Upper lobe of left lung (tissue), 6 donors: Measurements from ENCODE around the gene PCNX2. TPM values are rescaled to one million over a fixed set of nuclear protein-coding genes. Genes with fewer than 3 reads are reported as not detected.

Experiments
- ATAC-seq, 2 donors: fragments of 200-7000 bp; cut with Tn5 transposase; one replicate each; pipeline ENCODE4 v1.9.1; 2022; ENCODE audit warnings: mild to moderate bottlenecking in 2 of 2, moderate library complexity in 2 of 2; ENCODE audit not compliant: low FRiP score in 2 of 2
- DNase-seq, 2 donors: peaks; one replicate each; pipeline ENCODE4 v3.0.0-alpha.2; 2019 to 2020
- H3K27ac ChIP-seq, 4 donors: fragments of 200-600 bp; sonication (generic); one replicate each; pipeline ENCODE4 v1.5.1; 2016 to 2019
- H3K27me3 ChIP-seq, 4 donors: fragments of 200-600 bp; sonication (generic); one replicate each; pipeline ENCODE4 v1.5.1; 2017 to 2019
- H3K36me3 ChIP-seq, 4 donors: fragments of 200-600 bp; sonication (generic); one replicate each; pipeline ENCODE4 v1.5.1; 2016 to 2019
- H3K4me1 ChIP-seq, 4 donors: fragments of 200-600 bp; sonication (generic); one replicate each; pipeline ENCODE4 v1.5.1; 2018 to 2019
- H3K4me3 ChIP-seq, 4 donors: fragments of 200-600 bp; sonication (generic); one replicate each; pipeline ENCODE4 v1.5.1; 2017 to 2019; ENCODE audit warnings: mild to moderate bottlenecking in 2 of 4, moderate library complexity in 1 of 4
- H3K9me3 ChIP-seq, 4 donors: fragments of 200-600 bp; sonication (generic); one replicate each; pipeline ENCODE4 v1.5.1; 2018 to 2019
- EP300 ChIP-seq, 4 donors: sonication (generic); formaldehyde crosslinking; IDR thresholded peaks; one replicate each; pipeline ENCODE4 v1.5.1; 2017; ENCODE audit warnings: antibody characterized with exemption in 4 of 4, control low read depth in 2 of 4
- POLR2A ChIP-seq, 4 donors: fragments of 450-650 bp; IDR thresholded peaks; one replicate each; pipeline ENCODE4 v1.5.1; 2016 to 2017; ENCODE audit warnings: antibody characterized with exemption in 4 of 4, mild to moderate bottlenecking in 2 of 4
- POLR2AphosphoS5 ChIP-seq, 2 donors: sonication (generic); formaldehyde crosslinking; IDR thresholded peaks; one replicate each; pipeline ENCODE4 v1.5.1; 2017; ENCODE audit warnings: antibody characterized with exemption in 2 of 2
- WGBS, 2 donors: methylation state at CpG; one replicate each; pipeline ENCODE4 v1.1.5; 2017 to 2018; 5-methylcytosine and 5-hydroxymethylcytosine counted together
- total RNA-seq, 6 donors: library from RNA; depleted of rRNA in 4 of 6; stranded (reverse); fragments of >200 nt in 4 of 6; gene quantifications; one replicate each; pipeline versions ENCODE4 v1.1.0 to v1.2.1, GENCODE V29; 2016 to 2021
- TF ChIP-seq, protein P1 (sequence below), 6 experiments: fragments of 450-650 bp in 4 of 6; fragments of 200-600 bp in 2 of 6; sonication (generic) in 2 of 6; IDR thresholded peaks; one replicate each; pipeline ENCODE4 v1.5.1; 2016 to 2019; ENCODE audit warnings: antibody characterized with exemption in 6 of 6
- donor health status: DM: no; HTN: no; CAD: no; lungs with moderate emphysema.
- donor health status: DM: no; HTN: yes; CAD: no; lungs with severe emphysema.

The PCNX2 gene
- total RNA-seq, 6 donors from 2014 or later: 8.2 to 27.2 (median 14.5) TPM

DNA sequence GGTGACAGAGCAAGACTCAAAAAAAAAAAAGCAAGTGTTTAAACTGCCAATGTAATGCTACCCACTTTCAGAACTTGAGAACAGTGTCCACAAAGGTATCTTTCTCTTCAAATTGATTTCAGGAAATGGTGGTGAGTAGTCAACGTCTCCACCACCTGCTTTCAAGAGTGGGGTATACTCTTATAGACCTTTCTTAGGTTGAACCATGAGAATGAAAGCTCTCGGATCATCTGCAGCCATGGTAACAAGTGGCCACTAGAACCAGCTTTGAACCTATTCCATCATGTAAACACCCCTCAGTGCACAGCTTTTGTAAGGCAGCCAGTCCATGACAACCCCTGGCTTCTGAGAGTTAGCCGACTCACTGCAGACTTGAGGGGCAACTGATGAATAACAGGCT, 237.7 kb downstream of the PCNX2 start:
- no peak overlapping the region for H3K27ac ChIP-seq
- H3K4me3 ChIP-seq: no peak overlapping the region
- 80 to 82% methylated on average over 3 of the region's 3 CpGs for WGBS, 2 donors
- H3K27me3 ChIP-seq: no peaks in the 10 kb centered on the region
- no peak for ATAC-seq
- no peak for DNase-seq
- H3K36me3 ChIP-seq: no peaks in the 10 kb centered on the region
- TF ChIP-seq POLR2A (IDR thresholded peaks at IDR 0.05) (no peak), EP300 (IDR thresholded peaks at IDR 0.05) (no peak), POLR2AphosphoS5 (IDR thresholded peaks at IDR 0.05) (no peak)
- TF ChIP-seq, protein P1, sequence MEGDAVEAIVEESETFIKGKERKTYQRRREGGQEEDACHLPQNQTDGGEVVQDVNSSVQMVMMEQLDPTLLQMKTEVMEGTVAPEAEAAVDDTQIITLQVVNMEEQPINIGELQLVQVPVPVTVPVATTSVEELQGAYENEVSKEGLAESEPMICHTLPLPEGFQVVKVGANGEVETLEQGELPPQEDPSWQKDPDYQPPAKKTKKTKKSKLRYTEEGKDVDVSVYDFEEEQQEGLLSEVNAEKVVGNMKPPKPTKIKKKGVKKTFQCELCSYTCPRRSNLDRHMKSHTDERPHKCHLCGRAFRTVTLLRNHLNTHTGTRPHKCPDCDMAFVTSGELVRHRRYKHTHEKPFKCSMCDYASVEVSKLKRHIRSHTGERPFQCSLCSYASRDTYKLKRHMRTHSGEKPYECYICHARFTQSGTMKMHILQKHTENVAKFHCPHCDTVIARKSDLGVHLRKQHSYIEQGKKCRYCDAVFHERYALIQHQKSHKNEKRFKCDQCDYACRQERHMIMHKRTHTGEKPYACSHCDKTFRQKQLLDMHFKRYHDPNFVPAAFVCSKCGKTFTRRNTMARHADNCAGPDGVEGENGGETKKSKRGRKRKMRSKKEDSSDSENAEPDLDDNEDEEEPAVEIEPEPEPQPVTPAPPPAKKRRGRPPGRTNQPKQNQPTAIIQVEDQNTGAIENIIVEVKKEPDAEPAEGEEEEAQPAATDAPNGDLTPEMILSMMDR (IDR thresholded peaks at IDR 0.05): no peak
- no peaks in the 10 kb centered on the region for H3K9me3 ChIP-seq
- H3K4me1 ChIP-seq: no peaks in the 10 kb centered on the region

DNA sequence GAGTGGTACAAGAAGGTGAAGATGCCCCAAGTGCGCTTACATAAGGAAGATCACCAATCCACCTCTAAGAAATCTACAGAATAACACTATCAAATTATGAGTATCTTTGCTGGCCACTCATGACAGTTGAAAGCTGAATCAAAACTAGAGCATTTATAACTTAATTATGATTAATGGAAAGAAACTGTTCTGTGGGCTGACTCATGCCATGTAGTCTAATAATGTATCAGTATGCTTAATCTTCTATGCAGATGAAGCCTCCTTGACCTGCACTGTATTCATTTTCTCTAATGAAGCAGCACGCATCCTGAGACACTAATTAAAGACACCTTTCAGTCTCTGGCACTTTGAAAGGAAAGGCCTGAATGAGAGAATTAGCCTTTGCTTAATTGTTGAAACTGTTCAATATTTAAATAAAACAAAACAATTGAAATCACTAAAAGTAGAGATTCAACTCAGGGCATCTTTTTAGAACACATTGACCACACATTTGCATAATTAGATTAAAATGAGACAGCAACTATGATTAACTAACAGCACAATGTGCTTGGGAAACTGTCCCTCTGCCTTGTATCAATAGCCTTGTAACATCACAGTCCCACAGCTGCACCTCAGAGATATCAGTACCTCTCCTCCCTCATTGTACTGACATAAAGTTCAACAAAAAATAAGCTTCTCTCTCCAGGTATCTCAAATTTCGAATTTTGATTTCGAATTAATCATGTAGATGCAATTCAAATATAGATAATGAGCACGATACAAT, 239.5 kb downstream of the PCNX2 start:
- H3K9me3 ChIP-seq: no peaks in the 10 kb centered on the region
- no peaks in the 10 kb centered on the region for H3K4me1 ChIP-seq
- DNase-seq: no peak
- H3K36me3 ChIP-seq: no peaks in the 10 kb centered on the region
- TF ChIP-seq POLR2A (IDR thresholded peaks at IDR 0.05) (no peak), POLR2AphosphoS5 (IDR thresholded peaks at IDR 0.05) (no peak), EP300 (IDR thresholded peaks at IDR 0.05) (no peak)
- TF ChIP-seq, protein P1 (IDR thresholded peaks at IDR 0.05): no peak
- no peak overlapping the region for H3K27ac ChIP-seq
- 86 to 91% methylated on average over 5 of the region's 5 CpGs for WGBS, 2 donors
- no peaks in the 10 kb centered on the region for H3K27me3 ChIP-seq
- no peak for ATAC-seq
- H3K4me3 ChIP-seq: no peak overlapping the region

DNA sequence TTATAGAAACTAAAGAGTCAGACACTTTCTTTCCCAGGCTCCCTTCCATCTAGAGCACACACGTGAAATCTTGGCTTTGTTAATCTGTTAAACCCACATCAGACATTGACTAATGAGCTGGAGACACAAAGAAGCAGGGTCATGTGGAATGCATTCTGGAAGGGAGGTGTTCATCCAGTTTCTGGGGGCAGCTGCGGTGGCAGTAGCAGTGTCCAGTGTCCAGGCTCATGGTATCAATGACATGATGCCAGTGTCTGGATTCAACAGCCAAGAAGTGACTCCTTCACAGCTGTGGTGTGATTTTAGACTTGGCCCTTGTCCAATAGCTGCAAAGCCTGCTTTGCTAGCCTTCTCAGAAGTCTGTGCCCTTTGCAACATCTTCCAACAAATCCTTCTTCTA, 249.9 kb downstream of the PCNX2 start:
- WGBS, 2 donors: 57 to 86% methylated on average over 1 to 2 of the region's 2 CpGs
- Histone ChIP-seq H3K9me3 (no peaks in the 10 kb centered on the region), H3K4me1 (no peaks in the 10 kb centered on the region), H3K36me3 (no peaks in the 10 kb centered on the region), H3K27me3 (no peaks in the 10 kb centered on the region), H3K4me3 (no peak overlapping the region), H3K27ac (no peak overlapping the region)
- DNase-seq (no peak), ATAC-seq (no peak)
- no peak for TF ChIP-seq POLR2A (IDR thresholded peaks at IDR 0.05)
- TF ChIP-seq, protein P1 (IDR thresholded peaks at IDR 0.05): no peak
- TF ChIP-seq POLR2AphosphoS5 (IDR thresholded peaks at IDR 0.05): no peak
- TF ChIP-seq EP300 (IDR thresholded peaks at IDR 0.05): no peak

DNA sequence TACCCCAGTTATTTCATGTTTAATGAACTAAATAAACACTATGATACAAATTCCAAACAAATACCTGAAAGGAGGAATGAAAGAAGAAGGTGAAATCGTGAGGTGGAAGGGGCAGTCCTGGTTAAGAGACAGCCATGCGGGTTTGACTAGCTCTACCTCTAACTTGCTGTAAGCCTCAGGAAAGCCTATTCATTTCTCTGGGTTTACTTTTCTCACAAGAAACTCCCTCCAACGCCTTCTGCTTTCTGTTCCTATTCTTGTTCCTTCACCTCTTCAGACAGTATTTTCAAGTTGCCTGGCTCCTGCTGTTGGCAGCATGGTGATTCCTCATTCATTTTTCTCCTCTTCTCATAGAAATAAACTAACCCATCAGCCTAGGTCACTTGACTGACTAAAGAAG, 252.7 kb downstream of the PCNX2 start:
- TF ChIP-seq, protein P1 (IDR thresholded peaks at IDR 0.05): no peak
- no peaks in the 10 kb centered on the region for H3K27me3 ChIP-seq
- ATAC-seq (no peak), DNase-seq (no peak)
- H3K4me3 ChIP-seq: no peak overlapping the region
- H3K36me3 ChIP-seq: no peaks in the 10 kb centered on the region
- H3K27ac ChIP-seq: no peak overlapping the region
- WGBS, 2 donors: 83% methylated on average over 3 of the region's 3 CpGs
- no peaks in the 10 kb centered on the region for H3K9me3 ChIP-seq
- no peaks in the 10 kb centered on the region for H3K4me1 ChIP-seq

DNA sequence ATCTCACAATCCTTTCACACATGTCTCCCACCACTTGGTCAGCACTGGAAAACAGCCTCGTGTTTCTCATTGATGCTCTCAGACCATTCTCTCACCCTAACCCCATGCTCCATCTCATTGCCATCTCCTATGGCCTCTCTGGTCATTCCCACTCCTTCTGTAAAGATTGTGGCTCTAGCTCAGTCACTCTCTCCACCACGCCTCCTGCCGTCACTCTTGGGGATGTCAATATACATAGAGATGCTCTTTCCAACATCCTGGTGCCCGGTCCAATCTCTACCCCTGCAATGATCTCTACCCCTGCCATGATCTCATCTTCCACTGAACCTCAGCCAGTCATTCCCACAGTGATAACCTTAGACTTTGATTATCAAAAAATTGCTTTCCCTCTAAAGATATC, 255.0 kb downstream of the PCNX2 start:
- H3K4me1 ChIP-seq: no peaks in the 10 kb centered on the region
- TF ChIP-seq POLR2AphosphoS5 (IDR thresholded peaks at IDR 0.05): no peak
- TF ChIP-seq, protein P1 (IDR thresholded peaks at IDR 0.05): no peak
- no peak for TF ChIP-seq POLR2A (IDR thresholded peaks at IDR 0.05)
- TF ChIP-seq EP300 (IDR thresholded peaks at IDR 0.05): no peak
- H3K27ac ChIP-seq: no peak overlapping the region
- no peak for ATAC-seq
- H3K9me3 ChIP-seq: no peaks in the 10 kb centered on the region
- no peak for DNase-seq
- no peaks in the 10 kb centered on the region for H3K27me3 ChIP-seq
- 91 to 95% methylated on average over 4 of the region's 4 CpGs for WGBS, 2 donors
- no peaks in the 10 kb centered on the region for H3K36me3 ChIP-seq
- H3K4me3 ChIP-seq: no peak overlapping the region
